ENCODE results near the gene BRSK2.

Gene BRSK2

GRCh38 chr11:1405186-1406020 is 15.7 kb downstream of the BRSK2 start:
- ChIA-PET POLR2A (no interaction called here), CTCF (no interaction called here)
- Histone ChIP-seq H3K36me3 (ENCODE audit: control insufficient read depth in 2 of 2, insufficient read depth in 1 of 2, low read length in 2 of 2) (peaks cover 0 to 3% of the 10 kb centered on the region in 2 experiments; a peak in 1 of 3 replicates), H3K4me1 (ENCODE audit: control insufficient read depth, insufficient read depth, low read length) (no peaks in the 10 kb centered on the region), H3K4me3 (ENCODE audit: low read depth, low read length) (no peak overlapping the region), H3K27ac (ENCODE audit: extremely low read depth, low read depth, low read length) (no peak overlapping the region), H3K9me3 (ENCODE audit: control insufficient read depth, insufficient read depth, low read depth, low read length) (no peaks in the 10 kb centered on the region)
- TF ChIP-seq ZNF404 (tag by site-specific recombination; IDR thresholded peaks at IDR 0.05) (no peak), ZXDB (tag by site-specific recombination; IDR thresholded peaks at IDR 0.05) (no peak), KLF7 (tag by site-specific recombination; IDR thresholded peaks at IDR 0.05; ENCODE audit: borderline replicate concordance) (no peak)

DNA sequence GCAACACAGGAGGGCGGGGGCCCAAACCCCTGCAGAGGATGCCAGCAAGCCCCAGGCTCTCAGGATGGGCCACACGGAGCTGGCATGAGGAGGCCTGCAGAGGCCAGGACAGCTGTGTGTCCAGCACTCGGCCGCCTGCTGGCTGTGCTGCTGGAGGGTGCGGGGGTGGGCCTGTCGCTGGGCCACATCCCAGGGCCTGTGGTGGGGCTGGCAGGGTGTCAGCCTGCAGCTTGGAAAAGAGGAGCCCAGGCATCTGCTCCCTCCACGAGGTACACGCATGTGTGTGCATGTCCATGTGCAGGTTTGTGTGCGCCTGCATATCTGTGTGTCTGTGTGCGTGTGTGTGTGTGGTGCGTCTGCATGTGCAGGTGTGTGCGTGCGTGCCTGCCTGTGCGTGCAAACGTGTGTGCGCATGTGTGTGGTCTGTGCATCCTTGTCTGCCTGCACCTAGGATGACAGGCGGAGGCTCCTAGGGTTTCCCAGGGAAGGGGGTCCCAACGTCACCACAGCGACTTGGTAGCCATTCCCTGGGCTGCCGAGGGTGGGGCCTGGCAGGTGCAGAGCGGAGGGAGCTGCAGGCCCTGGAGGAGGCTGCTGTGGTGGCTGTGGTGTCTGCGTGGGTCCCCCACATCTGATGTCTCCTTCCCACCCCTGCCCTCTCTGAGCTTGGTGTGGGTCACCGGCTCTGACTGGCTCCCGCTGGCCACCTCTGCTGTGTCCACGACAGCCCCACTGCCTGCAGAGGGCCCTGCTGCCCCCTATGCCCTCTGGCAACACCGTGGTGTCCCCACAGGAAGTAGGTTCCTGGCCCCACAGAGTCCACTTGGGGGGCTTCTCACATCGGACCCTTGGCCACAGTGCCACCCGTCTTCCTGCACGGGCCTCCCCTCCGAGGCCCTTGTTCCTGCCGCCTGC is 17.1 kb downstream of the BRSK2 start:
- no peak for TF ChIP-seq ZNF707 (tag by site-specific recombination; IDR thresholded peaks at IDR 0.05)
- TF ChIP-seq ZNF138 (tag by site-specific recombination; IDR thresholded peaks at IDR 0.05; ENCODE audit: borderline replicate concordance) = no peak
- no peak for TF ChIP-seq SP7 (tag by site-specific recombination; IDR thresholded peaks at IDR 0.05)
- TF ChIP-seq ZNF670 (tag by site-specific recombination; IDR thresholded peaks at IDR 0.05; ENCODE audit: low read depth) = no peak
- TF ChIP-seq, protein P1, sequence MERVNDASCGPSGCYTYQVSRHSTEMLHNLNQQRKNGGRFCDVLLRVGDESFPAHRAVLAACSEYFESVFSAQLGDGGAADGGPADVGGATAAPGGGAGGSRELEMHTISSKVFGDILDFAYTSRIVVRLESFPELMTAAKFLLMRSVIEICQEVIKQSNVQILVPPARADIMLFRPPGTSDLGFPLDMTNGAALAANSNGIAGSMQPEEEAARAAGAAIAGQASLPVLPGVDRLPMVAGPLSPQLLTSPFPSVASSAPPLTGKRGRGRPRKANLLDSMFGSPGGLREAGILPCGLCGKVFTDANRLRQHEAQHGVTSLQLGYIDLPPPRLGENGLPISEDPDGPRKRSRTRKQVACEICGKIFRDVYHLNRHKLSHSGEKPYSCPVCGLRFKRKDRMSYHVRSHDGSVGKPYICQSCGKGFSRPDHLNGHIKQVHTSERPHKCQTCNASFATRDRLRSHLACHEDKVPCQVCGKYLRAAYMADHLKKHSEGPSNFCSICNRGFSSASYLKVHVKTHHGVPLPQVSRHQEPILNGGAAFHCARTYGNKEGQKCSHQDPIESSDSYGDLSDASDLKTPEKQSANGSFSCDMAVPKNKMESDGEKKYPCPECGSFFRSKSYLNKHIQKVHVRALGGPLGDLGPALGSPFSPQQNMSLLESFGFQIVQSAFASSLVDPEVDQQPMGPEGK (tag by site-specific recombination; IDR thresholded peaks at IDR 0.05) = no peak
- TF ChIP-seq ZNF324 (tag by site-specific recombination; IDR thresholded peaks at IDR 0.05) = no peak
- no peak for TF ChIP-seq ZNF629 (tag by site-specific recombination; IDR thresholded peaks at IDR 0.05)
- TF ChIP-seq ZNF571 (tag by site-specific recombination; IDR thresholded peaks at IDR 0.05) = no peak
- ChIA-PET POLR2A (no interaction called here), CTCF (interaction anchor here (0.6 kb wide), 1 partner anchor 454 kb away, joined by 3 read pairs; no protein-coding TSS in a partner anchor)
- Histone ChIP-seq H3K36me3 (ENCODE audit: control insufficient read depth in 2 of 2, insufficient read depth in 1 of 2, low read length in 2 of 2) (peaks cover 0 to 6% of the 10 kb centered on the region in 2 experiments; a peak in 1 of 3 replicates), H3K4me3 (ENCODE audit: low read depth, low read length) (no peak overlapping the region), H3K4me1 (ENCODE audit: control insufficient read depth, insufficient read depth, low read length) (no peaks in the 10 kb centered on the region), H3K9me3 (ENCODE audit: control insufficient read depth, insufficient read depth, low read depth, low read length) (no peaks in the 10 kb centered on the region), H3K27ac (ENCODE audit: extremely low read depth, low read depth, low read length) (no peak overlapping the region)

GRCh38 chr11:1407668-1408067 is 17.9 kb downstream of the BRSK2 start:
- H3K9me3 ChIP-seq (ENCODE audit: control insufficient read depth, insufficient read depth, low read depth, low read length) = no peaks in the 10 kb centered on the region
- H3K4me3 ChIP-seq (ENCODE audit: low read depth, low read length) = no peak overlapping the region
- H3K36me3 ChIP-seq (ENCODE audit: control insufficient read depth in 2 of 2, insufficient read depth in 1 of 2, low read length in 2 of 2) = peaks cover 0 to 6% of the 10 kb centered on the region in 2 experiments; a peak in 1 of 3 replicates
- H3K4me1 ChIP-seq (ENCODE audit: control insufficient read depth, insufficient read depth, low read length) = no peaks in the 10 kb centered on the region
- TF ChIP-seq ZSCAN16 (tag by site-specific recombination; IDR thresholded peaks at IDR 0.05) = no peak
- TF ChIP-seq ZNF777 (tag by site-specific recombination; IDR thresholded peaks at IDR 0.05; ENCODE audit: borderline replicate concordance) = no peak
- TF ChIP-seq, protein P2, sequence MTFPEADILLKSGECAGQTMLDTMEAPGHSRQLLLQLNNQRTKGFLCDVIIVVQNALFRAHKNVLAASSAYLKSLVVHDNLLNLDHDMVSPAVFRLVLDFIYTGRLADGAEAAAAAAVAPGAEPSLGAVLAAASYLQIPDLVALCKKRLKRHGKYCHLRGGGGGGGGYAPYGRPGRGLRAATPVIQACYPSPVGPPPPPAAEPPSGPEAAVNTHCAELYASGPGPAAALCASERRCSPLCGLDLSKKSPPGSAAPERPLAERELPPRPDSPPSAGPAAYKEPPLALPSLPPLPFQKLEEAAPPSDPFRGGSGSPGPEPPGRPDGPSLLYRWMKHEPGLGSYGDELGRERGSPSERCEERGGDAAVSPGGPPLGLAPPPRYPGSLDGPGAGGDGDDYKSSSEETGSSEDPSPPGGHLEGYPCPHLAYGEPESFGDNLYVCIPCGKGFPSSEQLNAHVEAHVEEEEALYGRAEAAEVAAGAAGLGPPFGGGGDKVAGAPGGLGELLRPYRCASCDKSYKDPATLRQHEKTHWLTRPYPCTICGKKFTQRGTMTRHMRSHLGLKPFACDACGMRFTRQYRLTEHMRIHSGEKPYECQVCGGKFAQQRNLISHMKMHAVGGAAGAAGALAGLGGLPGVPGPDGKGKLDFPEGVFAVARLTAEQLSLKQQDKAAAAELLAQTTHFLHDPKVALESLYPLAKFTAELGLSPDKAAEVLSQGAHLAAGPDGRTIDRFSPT (tag by site-specific recombination; IDR thresholded peaks at IDR 0.05) = no peak
- POLR2A ChIA-PET = no interaction called here
- no peak overlapping the region for H3K27ac ChIP-seq (ENCODE audit: extremely low read depth, low read depth, low read length)
- CTCF ChIA-PET = interaction anchor here (0.6 kb wide), 1 partner anchor 453 kb away, joined by 3 read pairs; no protein-coding TSS in a partner anchor

Data from HEK293 (cell line).